ENCODE results near the gene ANKS1A. TPM values are rescaled to one million over a fixed set of nuclear protein-coding genes. Genes with fewer than 3 reads are reported as not detected.

ANKS1A gene
- total RNA-seq, 1 donor from 2014 or later: 48.1 TPM

- DNase-seq: no peak
- Histone ChIP-seq H3K27me3 (ENCODE audit: low read depth) (no peaks in the 10 kb centered on the region), H3K4me3 (no peak overlapping the region), H3K4me1 (peaks cover 24% of the 10 kb centered on the region), H3K9me3 (no peaks in the 10 kb centered on the region), H3K27ac (no peak overlapping the region), H3K36me3 (no peaks in the 10 kb centered on the region)
- TF ChIP-seq, protein P1, sequence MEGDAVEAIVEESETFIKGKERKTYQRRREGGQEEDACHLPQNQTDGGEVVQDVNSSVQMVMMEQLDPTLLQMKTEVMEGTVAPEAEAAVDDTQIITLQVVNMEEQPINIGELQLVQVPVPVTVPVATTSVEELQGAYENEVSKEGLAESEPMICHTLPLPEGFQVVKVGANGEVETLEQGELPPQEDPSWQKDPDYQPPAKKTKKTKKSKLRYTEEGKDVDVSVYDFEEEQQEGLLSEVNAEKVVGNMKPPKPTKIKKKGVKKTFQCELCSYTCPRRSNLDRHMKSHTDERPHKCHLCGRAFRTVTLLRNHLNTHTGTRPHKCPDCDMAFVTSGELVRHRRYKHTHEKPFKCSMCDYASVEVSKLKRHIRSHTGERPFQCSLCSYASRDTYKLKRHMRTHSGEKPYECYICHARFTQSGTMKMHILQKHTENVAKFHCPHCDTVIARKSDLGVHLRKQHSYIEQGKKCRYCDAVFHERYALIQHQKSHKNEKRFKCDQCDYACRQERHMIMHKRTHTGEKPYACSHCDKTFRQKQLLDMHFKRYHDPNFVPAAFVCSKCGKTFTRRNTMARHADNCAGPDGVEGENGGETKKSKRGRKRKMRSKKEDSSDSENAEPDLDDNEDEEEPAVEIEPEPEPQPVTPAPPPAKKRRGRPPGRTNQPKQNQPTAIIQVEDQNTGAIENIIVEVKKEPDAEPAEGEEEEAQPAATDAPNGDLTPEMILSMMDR (IDR thresholded peaks at IDR 0.05): no peak
- no peak for ATAC-seq
- intact Hi-C loops (cut with DNase I): no loop called here
These were observed 23.8 kb downstream of the ANKS1A start for GRCh38 chr6:34912715-34913464.

DNA sequence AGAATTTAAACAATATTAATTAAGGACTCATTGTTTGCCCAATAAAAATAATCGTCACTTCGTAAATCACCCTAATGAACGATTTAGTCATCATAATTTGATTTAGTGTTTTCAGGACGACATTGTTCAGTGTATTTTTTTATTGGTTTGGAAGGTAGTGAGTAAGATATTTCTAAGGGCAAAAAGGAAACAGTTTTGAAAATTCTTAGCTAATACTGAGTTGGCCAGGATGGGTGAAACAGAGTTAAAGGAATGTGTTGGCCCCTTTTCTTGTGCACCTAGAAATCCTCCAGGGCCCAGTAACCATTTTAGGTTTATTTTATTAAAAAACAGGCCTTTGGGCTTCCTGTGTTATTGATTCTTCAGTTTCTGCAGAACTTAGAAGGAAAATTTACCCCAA, 25.3 kb downstream of the ANKS1A start:
- TF ChIP-seq, protein P1 (IDR thresholded peaks at IDR 0.05): no peak
- ATAC-seq (no peak), DNase-seq (no peak)
- Histone ChIP-seq H3K27me3 (ENCODE audit: low read depth) (no peaks in the 10 kb centered on the region), H3K36me3 (no peaks in the 10 kb centered on the region), H3K4me1 (peaks cover 25% of the 10 kb centered on the region), H3K4me3 (no peak overlapping the region), H3K27ac (no peak overlapping the region), H3K9me3 (no peaks in the 10 kb centered on the region)
- intact Hi-C loops (cut with DNase I): no loop called here

DNA sequence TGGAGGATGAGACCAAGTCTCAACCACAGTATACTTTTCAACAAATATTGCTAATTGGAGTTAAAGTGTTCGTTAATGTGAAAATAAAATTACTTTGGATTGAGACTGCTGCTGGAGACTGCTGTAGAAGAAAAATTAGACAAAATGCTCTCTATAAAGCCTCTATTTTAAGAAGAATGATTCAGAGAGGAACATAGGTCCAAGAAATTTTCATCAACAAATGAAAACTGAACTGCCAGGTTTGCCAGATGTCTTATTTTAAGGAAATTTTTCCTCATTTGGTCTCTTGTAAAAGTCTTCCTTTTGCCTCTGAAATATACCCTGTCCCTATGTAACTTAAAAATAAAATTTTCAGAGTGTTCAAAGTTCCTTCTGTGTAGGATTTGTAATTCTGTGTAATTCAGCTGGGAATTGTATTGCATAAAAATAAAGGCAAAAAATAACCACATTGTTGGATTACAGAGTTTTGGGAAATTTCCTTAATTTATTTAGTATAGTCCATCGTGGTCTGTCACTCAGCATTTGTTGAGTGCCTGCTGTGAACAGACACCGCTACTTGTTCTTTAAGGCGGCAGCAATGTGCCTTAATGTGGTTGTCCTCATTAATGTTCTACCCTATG, 27.4 kb downstream of the ANKS1A start:
- H3K27ac ChIP-seq: no peak overlapping the region

GRCh38 chr6:34917626-34918285, 28.7 kb downstream of the ANKS1A start:
- intact Hi-C loops (cut with DNase I): no loop called here
- Histone ChIP-seq H3K4me1 (peaks cover 20% of the 10 kb centered on the region), H3K36me3 (no peaks in the 10 kb centered on the region), H3K27ac (no peak overlapping the region), H3K9me3 (no peaks in the 10 kb centered on the region), H3K4me3 (no peak overlapping the region), H3K27me3 (ENCODE audit: low read depth) (no peaks in the 10 kb centered on the region)
- no peak for ATAC-seq
- DNase-seq: no peak
- TF ChIP-seq, protein P1 (IDR thresholded peaks at IDR 0.05): no peak

More for the DNA sequence above, 27.4 kb downstream of the ANKS1A start:
- peaks cover 28% of the 10 kb centered on the region for H3K4me1 ChIP-seq
- no peaks in the 10 kb centered on the region for H3K36me3 ChIP-seq
- no peak overlapping the region for H3K4me3 ChIP-seq
- H3K9me3 ChIP-seq: no peaks in the 10 kb centered on the region
- TF ChIP-seq, protein P1 (IDR thresholded peaks at IDR 0.05): no peak
- intact Hi-C loops (cut with DNase I): no loop called here
- no peak for DNase-seq
- H3K27me3 ChIP-seq (ENCODE audit: low read depth): no peaks in the 10 kb centered on the region
- no peak for ATAC-seq

GRCh38 chr6:34919651-34920050, 30.6 kb downstream of the ANKS1A start:
- peaks cover 20% of the 10 kb centered on the region for H3K4me1 ChIP-seq
- H3K36me3 ChIP-seq: no peaks in the 10 kb centered on the region
- no peaks in the 10 kb centered on the region for H3K27me3 ChIP-seq (ENCODE audit: low read depth)
- H3K27ac ChIP-seq: no peak overlapping the region
- no peak for DNase-seq
- H3K4me3 ChIP-seq: no peak overlapping the region
- intact Hi-C loops (cut with DNase I): no loop called here
- no peaks in the 10 kb centered on the region for H3K9me3 ChIP-seq
- ATAC-seq: no peak
- TF ChIP-seq, protein P1 (IDR thresholded peaks at IDR 0.05): no peak
